Endothelial cell of umbilical vein (primary cell): ENCODE data around the gene NPNT. TPM values are rescaled to one million over a fixed set of nuclear protein-coding genes. Genes with fewer than 3 reads are reported as not detected.

ENCODE experiments used
- BruUV-seq: library from RNA; stranded (reverse); fragments of 400-500 nt; replicated peaks from 2 replicates; lab custom pipeline; 2021; lab: Mats Ljungman, UMichigan
- CTCF ChIA-PET: fragments of 300-600, 350-600 bp; sonication (Branson Sonifier 250); formaldehyde crosslinking; loops from one replicate; lab custom pipeline; 2021; ENCODE audit warnings: antibody characterized with exemption, inconsistent platforms; lab: Charles Lee
- POLR2A ChIA-PET: fragments of 300-600, 350-600 bp; sonication (Branson Sonifier 250); formaldehyde crosslinking; loops from one replicate; lab custom pipeline; 2021; ENCODE audit warnings: antibody characterized with exemption, inconsistent platforms; lab: Charles Lee
- DNase-seq: peaks from one replicate; pipeline ENCODE4 v3.0.0-alpha.2; 2011; ENCODE audit warnings: low read depth, low spot score
- FAIRE-seq: peaks from 2 replicates; lab custom pipeline; 2011; peaks lifted over from hg19 to GRCh38; lab: Jason Lieb, UNC
- H2AFZ ChIP-seq: 2 replicates; pipeline ENCODE4 v1.6.0; 2012; ENCODE audit warnings: low read depth, low read length, control low read depth, inconsistent platforms
- H3K27ac ChIP-seq: 2 replicates; pipeline ENCODE4 v1.5.1; 2011; ENCODE audit warnings: low read depth, mild to moderate bottlenecking, control low read depth, low read length, moderate library complexity; ENCODE audit not compliant: insufficient read depth
- H3K27me3 ChIP-seq, 2 experiments: 2 replicates each; pipeline versions ENCODE4 v1.6.0 to v1.6.1; 2011; ENCODE audit warnings: low read length in 2 of 2, mixed read lengths in 1 of 2; ENCODE audit not compliant: control insufficient read depth in 2 of 2, insufficient read depth in 2 of 2
- H3K36me3 ChIP-seq, 2 experiments: 2 replicates in 1 of 2; 3 replicates in 1 of 2; pipeline ENCODE4 v1.5.1; 2011; ENCODE audit warnings: low read length in 2 of 2, mild to moderate bottlenecking in 1 of 2, moderate library complexity in 1 of 2; ENCODE audit not compliant: control insufficient read depth in 2 of 2, insufficient read depth in 2 of 2; ENCODE audit errors: extremely low read depth in 1 of 2
- H3K4me1 ChIP-seq: 3 replicates; pipeline ENCODE4 v1.5.1; 2011; ENCODE audit warnings: mild to moderate bottlenecking, low read length; ENCODE audit not compliant: control insufficient read depth, insufficient read depth; ENCODE audit errors: extremely low read depth
- H3K4me2 ChIP-seq: 2 replicates; pipeline ENCODE4 v1.6.1; 2011; ENCODE audit warnings: low read length, control low read depth, mixed read lengths; ENCODE audit not compliant: insufficient read depth
- H3K4me3 ChIP-seq, 3 experiments: fragments of 200-600 bp in 1 of 3; sonication (generic), shearing (Covaris generic) in 1 of 3; replicated peaks in 1 of 3; 2 replicates each; pipeline ENCODE4 v1.5.1; 2011 to 2016; ENCODE audit warnings: control low read depth in 3 of 3, low read length in 3 of 3, mild to moderate bottlenecking in 2 of 3, inconsistent platforms in 1 of 3, low read depth in 1 of 3, moderate library complexity in 1 of 3; ENCODE audit not compliant: insufficient read depth in 1 of 3
- H3K79me2 ChIP-seq: 2 replicates; pipeline ENCODE4 v1.6.0; 2012; ENCODE audit warnings: low read length, inconsistent platforms; ENCODE audit not compliant: control insufficient read depth, insufficient read depth
- H3K9ac ChIP-seq: replicated peaks from 2 replicates; pipeline ENCODE3; 2011; ENCODE audit warnings: low read length, control low read depth; ENCODE audit not compliant: insufficient read depth; ENCODE audit errors: extremely low read depth
- H3K9me1 ChIP-seq: replicated peaks from 3 replicates; pipeline ENCODE4 v1.6.0; 2011; ENCODE audit warnings: mild to moderate bottlenecking, low read length; ENCODE audit not compliant: control insufficient read depth, insufficient read depth; ENCODE audit errors: extremely low read depth
- H3K9me3 ChIP-seq: replicated peaks from 2 replicates; pipeline ENCODE4 v1.5.1; 2012; ENCODE audit warnings: low read length, inconsistent platforms; ENCODE audit not compliant: control insufficient read depth, insufficient read depth
- H4K20me1 ChIP-seq: replicated peaks from 2 replicates; pipeline ENCODE3; 2011; ENCODE audit warnings: mild to moderate bottlenecking, low read length; ENCODE audit not compliant: control insufficient read depth, insufficient read depth; ENCODE audit errors: extremely low read depth
- GATA2 ChIP-seq: IDR thresholded peaks from 2 replicates; pipeline ENCODE4 v1.7.0; 2011; ENCODE audit warnings: low read depth, mild to moderate bottlenecking, moderate library complexity, mixed read lengths, low read length; ENCODE audit not compliant: insufficient read length, insufficient read depth
- JUN ChIP-seq: IDR thresholded peaks from 2 replicates; pipeline ENCODE4 v1.6.1; 2011; ENCODE audit warnings: borderline replicate concordance, low read depth; ENCODE audit not compliant: insufficient read length, insufficient read depth
- POLR2A ChIP-seq: IDR thresholded peaks from 2 replicates; pipeline ENCODE4 v1.6.1; 2012; ENCODE audit warnings: low read depth, mild to moderate bottlenecking, control low read depth, low read length
- dilution Hi-C: fragments of 300-500 bp; cut with MboI; formaldehyde crosslinking; loops from one replicate; pipeline ENCODE4 v1.15.0; 2019; ENCODE audit warnings: low sequenced_read_pairs; ENCODE audit not compliant: extremely low pct_ligation_motif_present
- intact Hi-C: fragments of 100-400 bp; cut with micrococcal nuclease; formaldehyde crosslinking; loops from one replicate; pipeline ENCODE4 v1.10.0; 2022
- polyA plus RNA-seq, 4 experiments: library from polyadenylated mRNA; depleted of rRNA in 3 of 4; stranded (reverse) in 3 of 4; unstranded in 1 of 4; fragments of >200 nt; gene quantifications; 2 replicates each; pipeline versions ENCODE4 v1.2.1 to v1.2.3, GENCODE V29; 2011 to 2012; ENCODE audit warnings: missing spikeins in 1 of 4
- total RNA-seq: library from RNA; stranded (reverse); gene quantifications from 2 replicates; pipeline ENCODE4 v1.2.3, GENCODE V29; 2021

The NPNT gene
- total and polyA plus RNA-seq, 2 donors (not counting 3 experiments of a cell fraction or from before 2014, with no cell fraction given): not detected

- H3K9ac ChIP-seq: no peak overlapping the region
- CTCF ChIA-PET: no interaction called here
- H3K36me3 ChIP-seq: no peaks in the 10 kb centered on the region
- TF ChIP-seq GATA2 (no peak), JUN (no peak)
- no peak overlapping the region for H3K4me3 ChIP-seq
- no peaks in the 10 kb centered on the region for H3K27me3 ChIP-seq
- no peak overlapping the region for H3K4me2 ChIP-seq
- H3K9me3 ChIP-seq: no peaks in the 10 kb centered on the region
- intact Hi-C loops (no loop called here), dilution Hi-C loops (no loop called here)
- no peak overlapping the region for H2AFZ ChIP-seq
- no peaks in the 10 kb centered on the region for H3K9me1 ChIP-seq
- DNase-seq (no peak), FAIRE-seq (no peak)
- no TSS peak for BruUV-seq
- no peaks in the 10 kb centered on the region for H3K79me2 ChIP-seq
- no peaks in the 10 kb centered on the region for H4K20me1 ChIP-seq
- no peak overlapping the region for H3K27ac ChIP-seq
- H3K4me1 ChIP-seq: no peaks in the 10 kb centered on the region
- POLR2A ChIA-PET: no interaction called here
These were observed 37.8 kb downstream of the NPNT start for GRCh38 chr4:105933083-105933482.

- no TSS peak for BruUV-seq
- no peak overlapping the region for H3K4me2 ChIP-seq
- FAIRE-seq: no peak
- dilution Hi-C loops (no loop called here), intact Hi-C loops (no loop called here)
- ChIA-PET CTCF (no interaction called here), POLR2A (no interaction called here)
- no peaks in the 10 kb centered on the region for H3K79me2 ChIP-seq
- no peak overlapping the region for H2AFZ ChIP-seq
- H3K36me3 ChIP-seq: no peaks in the 10 kb centered on the region
- H3K9me1 ChIP-seq: no peaks in the 10 kb centered on the region
- H4K20me1 ChIP-seq: no peaks in the 10 kb centered on the region
- H3K4me3 ChIP-seq: no peak overlapping the region
- TF ChIP-seq POLR2A: no peak
- TF ChIP-seq GATA2: no peak
- no peaks in the 10 kb centered on the region for H3K27me3 ChIP-seq
- no peak overlapping the region for H3K9ac ChIP-seq
- no peaks in the 10 kb centered on the region for H3K9me3 ChIP-seq
- H3K4me1 ChIP-seq: no peaks in the 10 kb centered on the region
- H3K27ac ChIP-seq: no peak overlapping the region
- no peak for DNase-seq
These were observed 39.1 kb downstream of the NPNT start for GRCh38 chr4:105934386-105934785.
